K562 (cell line): ENCODE results near the gene CDCP1. TPM values are rescaled to one million over a fixed set of nuclear protein-coding genes. Genes with fewer than 3 reads are reported as not detected.

Source experiments
- BRCA1 ChIP-seq, 2 experiments: fragments of 450-650 bp in 1 of 2; sonication (generic) in 1 of 2; formaldehyde crosslinking in 1 of 2; IDR thresholded peaks; 2 replicates each; pipeline versions ENCODE4 v1.5.0 to v1.6.1; 2017 to 2020; ENCODE audit warnings: mild to moderate bottlenecking in 1 of 2, missing genetic modification reagents in 1 of 2
- ETV5 ChIP-seq: sonication (generic); formaldehyde crosslinking; IDR thresholded peaks from 2 replicates; pipeline ENCODE4 v1.4.0; 2020; ENCODE audit warnings: low read depth, mild to moderate bottlenecking, missing genetic modification reagents
- EZH2 ChIP-seq: IDR thresholded peaks from 2 replicates; pipeline ENCODE4 v1.6.1; 2012; ENCODE audit warnings: low read depth, mild to moderate bottlenecking, inconsistent platforms, low read length, borderline replicate concordance
- POLR3G ChIP-seq: IDR thresholded peaks from 2 replicates; pipeline ENCODE4 v1.6.1; 2011; ENCODE audit not compliant: insufficient read length, insufficient replicate concordance; ENCODE audit errors: extremely low read depth
- RAD21 ChIP-seq, 2 experiments: fragments of 250-450 bp in 1 of 2; fragments of 450-650 bp in 1 of 2; sonication (Bioruptor Pico) in 1 of 2; formaldehyde crosslinking in 1 of 2; IDR thresholded peaks in 1 of 2; conservative IDR thresholded peaks in 1 of 2; 2 replicates each; pipeline versions ENCODE4 v1.4.0 to v1.8.0; 2020 to 2022; ENCODE audit warnings: mild to moderate bottlenecking in 2 of 2, moderate library complexity in 1 of 2
- ZNF589 ChIP-seq: fragments of 200-800 bp; sonication (Bioruptor generic); IDR thresholded peaks from 2 replicates; pipeline ENCODE4 v1.6.1; 2016; ENCODE audit warnings: low read depth, missing genetic modification characterization, missing compliant biosample characterization
- polyA plus RNA-seq, 8 experiments: library from polyadenylated mRNA; depleted of rRNA in 4 of 8; stranded (reverse) in 5 of 8; unstranded in 3 of 8; fragments of >200 nt; fragmentation: Nextera tagmentation in 2 of 8; fragmentation: Illumina TruSeq in 1 of 8; extraction: Ambion mirVana in 2 of 8; extraction: Trizol in 1 of 8; gene quantifications; 2 replicates each; pipeline versions ENCODE4 v1.2.1 to v1.2.3, GENCODE V29; 2011 to 2014; ENCODE audit warnings: inconsistent platforms in 1 of 8, missing spikeins in 1 of 8
- total RNA-seq, 7 experiments: library from RNA; depleted of rRNA in 6 of 7; stranded (reverse); fragments of >200 nt in 6 of 7; fragmentation: Illumina TruSeq in 2 of 7; extraction: Trizol in 2 of 7; gene quantifications; 2 replicates each; pipeline versions ENCODE4 v1.2.1 to v1.2.3, GENCODE V29; 2011 to 2021; ENCODE audit warnings: low replicate concordance in 1 of 7
- TF ChIP-seq, protein P1 (sequence below): sonication (generic); formaldehyde crosslinking; IDR thresholded peaks from 2 replicates; pipeline ENCODE4 v1.8.0; 2022; ENCODE audit warnings: mild to moderate bottlenecking, missing genetic modification reagents
- TF ChIP-seq, protein P2 (sequence below): fragments of 450-650 bp; IDR thresholded peaks from 2 replicates; pipeline ENCODE4 v1.6.1; 2017; ENCODE audit warnings: antibody characterized with exemption, mild to moderate bottlenecking
- TF ChIP-seq, protein P3 (sequence below): sonication (generic); formaldehyde crosslinking; IDR thresholded peaks from 2 replicates; pipeline ENCODE4 v1.8.0; 2022; ENCODE audit warnings: missing genetic modification reagents, mild to moderate bottlenecking, borderline replicate concordance
- TF ChIP-seq, protein P4 (sequence below): sonication (generic); formaldehyde crosslinking; IDR thresholded peaks from 2 replicates; pipeline ENCODE4 v1.9.0; 2022; ENCODE audit warnings: mild to moderate bottlenecking, missing genetic modification reagents

The CDCP1 gene
- total and polyA plus RNA-seq, 9 of the 15 experiments (the other 6 are each of a cell fraction or from before 2014, with no cell fraction given), result 3.9 to 16.4 (median 5.2) TPM

DNA sequence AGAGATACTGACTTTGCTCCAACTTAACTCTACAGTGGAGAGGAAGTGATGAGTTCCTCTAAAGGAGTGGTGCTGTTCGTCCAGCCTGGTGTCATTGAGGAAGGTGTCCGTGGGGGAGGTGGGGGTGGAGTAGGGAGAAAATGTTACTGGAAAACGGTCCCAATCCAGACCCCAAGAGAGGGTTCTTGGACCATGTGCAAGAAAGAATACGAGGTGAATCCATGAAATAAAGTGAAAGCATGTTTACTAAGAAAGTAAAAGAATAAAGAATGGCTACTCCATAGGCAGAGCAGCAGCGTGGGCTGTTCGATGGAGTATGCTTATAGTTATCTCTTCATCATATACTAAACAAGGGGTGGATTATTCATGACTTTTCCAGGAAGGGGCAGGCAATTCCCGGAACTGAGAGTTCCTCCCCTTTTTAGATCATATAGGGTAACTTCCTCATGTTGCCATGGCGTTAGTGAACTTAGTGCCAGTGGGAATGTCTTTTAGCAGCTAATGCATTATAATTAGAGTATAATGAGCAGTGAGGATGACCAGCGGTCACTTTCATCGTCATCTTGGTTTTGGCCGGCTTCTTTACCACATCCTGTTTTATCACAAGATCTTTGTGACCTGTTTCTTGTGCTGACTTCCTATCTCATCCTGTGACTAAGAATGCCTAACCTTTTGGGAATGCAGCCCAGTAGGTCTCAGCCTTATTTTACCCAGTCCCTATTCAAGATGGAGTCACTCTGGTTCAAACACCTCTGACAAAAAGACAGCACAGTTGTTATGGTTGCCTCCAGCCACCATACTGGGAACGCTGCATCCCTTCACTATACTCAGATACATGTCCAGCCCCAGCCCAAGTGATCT, 81.4 kb downstream of the CDCP1 start (continued):
- TF ChIP-seq, protein P1, sequence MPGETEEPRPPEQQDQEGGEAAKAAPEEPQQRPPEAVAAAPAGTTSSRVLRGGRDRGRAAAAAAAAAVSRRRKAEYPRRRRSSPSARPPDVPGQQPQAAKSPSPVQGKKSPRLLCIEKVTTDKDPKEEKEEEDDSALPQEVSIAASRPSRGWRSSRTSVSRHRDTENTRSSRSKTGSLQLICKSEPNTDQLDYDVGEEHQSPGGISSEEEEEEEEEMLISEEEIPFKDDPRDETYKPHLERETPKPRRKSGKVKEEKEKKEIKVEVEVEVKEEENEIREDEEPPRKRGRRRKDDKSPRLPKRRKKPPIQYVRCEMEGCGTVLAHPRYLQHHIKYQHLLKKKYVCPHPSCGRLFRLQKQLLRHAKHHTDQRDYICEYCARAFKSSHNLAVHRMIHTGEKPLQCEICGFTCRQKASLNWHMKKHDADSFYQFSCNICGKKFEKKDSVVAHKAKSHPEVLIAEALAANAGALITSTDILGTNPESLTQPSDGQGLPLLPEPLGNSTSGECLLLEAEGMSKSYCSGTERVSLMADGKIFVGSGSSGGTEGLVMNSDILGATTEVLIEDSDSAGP, result no peak
- TF ChIP-seq, protein P2, sequence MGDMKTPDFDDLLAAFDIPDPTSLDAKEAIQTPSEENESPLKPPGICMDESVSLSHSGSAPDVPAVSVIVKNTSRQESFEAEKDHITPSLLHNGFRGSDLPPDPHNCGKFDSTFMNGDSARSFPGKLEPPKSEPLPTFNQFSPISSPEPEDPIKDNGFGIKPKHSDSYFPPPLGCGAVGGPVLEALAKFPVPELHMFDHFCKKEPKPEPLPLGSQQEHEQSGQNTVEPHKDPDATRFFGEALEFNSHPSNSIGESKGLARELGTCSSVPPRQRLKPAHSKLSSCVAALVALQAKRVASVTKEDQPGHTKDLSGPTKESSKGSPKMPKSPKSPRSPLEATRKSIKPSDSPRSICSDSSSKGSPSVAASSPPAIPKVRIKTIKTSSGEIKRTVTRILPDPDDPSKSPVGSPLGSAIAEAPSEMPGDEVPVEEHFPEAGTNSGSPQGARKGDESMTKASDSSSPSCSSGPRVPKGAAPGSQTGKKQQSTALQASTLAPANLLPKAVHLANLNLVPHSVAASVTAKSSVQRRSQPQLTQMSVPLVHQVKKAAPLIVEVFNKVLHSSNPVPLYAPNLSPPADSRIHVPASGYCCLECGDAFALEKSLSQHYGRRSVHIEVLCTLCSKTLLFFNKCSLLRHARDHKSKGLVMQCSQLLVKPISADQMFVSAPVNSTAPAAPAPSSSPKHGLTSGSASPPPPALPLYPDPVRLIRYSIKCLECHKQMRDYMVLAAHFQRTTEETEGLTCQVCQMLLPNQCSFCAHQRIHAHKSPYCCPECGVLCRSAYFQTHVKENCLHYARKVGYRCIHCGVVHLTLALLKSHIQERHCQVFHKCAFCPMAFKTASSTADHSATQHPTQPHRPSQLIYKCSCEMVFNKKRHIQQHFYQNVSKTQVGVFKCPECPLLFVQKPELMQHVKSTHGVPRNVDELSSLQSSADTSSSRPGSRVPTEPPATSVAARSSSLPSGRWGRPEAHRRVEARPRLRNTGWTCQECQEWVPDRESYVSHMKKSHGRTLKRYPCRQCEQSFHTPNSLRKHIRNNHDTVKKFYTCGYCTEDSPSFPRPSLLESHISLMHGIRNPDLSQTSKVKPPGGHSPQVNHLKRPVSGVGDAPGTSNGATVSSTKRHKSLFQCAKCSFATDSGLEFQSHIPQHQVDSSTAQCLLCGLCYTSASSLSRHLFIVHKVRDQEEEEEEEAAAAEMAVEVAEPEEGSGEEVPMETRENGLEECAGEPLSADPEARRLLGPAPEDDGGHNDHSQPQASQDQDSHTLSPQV, result no peak
- TF ChIP-seq, protein P3, sequence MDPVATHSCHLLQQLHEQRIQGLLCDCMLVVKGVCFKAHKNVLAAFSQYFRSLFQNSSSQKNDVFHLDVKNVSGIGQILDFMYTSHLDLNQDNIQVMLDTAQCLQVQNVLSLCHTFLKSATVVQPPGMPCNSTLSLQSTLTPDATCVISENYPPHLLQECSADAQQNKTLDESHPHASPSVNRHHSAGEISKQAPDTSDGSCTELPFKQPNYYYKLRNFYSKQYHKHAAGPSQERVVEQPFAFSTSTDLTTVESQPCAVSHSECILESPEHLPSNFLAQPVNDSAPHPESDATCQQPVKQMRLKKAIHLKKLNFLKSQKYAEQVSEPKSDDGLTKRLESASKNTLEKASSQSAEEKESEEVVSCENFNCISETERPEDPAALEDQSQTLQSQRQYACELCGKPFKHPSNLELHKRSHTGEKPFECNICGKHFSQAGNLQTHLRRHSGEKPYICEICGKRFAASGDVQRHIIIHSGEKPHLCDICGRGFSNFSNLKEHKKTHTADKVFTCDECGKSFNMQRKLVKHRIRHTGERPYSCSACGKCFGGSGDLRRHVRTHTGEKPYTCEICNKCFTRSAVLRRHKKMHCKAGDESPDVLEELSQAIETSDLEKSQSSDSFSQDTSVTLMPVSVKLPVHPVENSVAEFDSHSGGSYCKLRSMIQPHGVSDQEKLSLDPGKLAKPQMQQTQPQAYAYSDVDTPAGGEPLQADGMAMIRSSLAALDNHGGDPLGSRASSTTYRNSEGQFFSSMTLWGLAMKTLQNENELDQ (CRISPR knock-in tag), result no peak
- TF ChIP-seq BRCA1 (IDR thresholded peaks at IDR 0.05) (no peak), BRCA1 (CRISPR knock-in tag; IDR thresholded peaks at IDR 0.05) (no peak), EZH2 (no peak), RAD21 (CRISPR knock-in tag; conservative IDR thresholded peaks at IDR 0.05 in 1 of 2, IDR thresholded peaks at IDR 0.05 in 1 of 2) (peak; percentile 9 to 92; a peak in 3 of 4 replicates), POLR3G (no peak), ETV5 (CRISPR knock-in tag) (peak; percentile 98), ZNF589 (CRISPR knock-in tag) (peak; percentile 100)
- TF ChIP-seq, protein P4, sequence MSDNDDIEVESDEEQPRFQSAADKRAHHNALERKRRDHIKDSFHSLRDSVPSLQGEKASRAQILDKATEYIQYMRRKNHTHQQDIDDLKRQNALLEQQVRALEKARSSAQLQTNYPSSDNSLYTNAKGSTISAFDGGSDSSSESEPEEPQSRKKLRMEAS, result no peak
